ENCODE results near the gene SLC16A11.

- TF ChIP-seq CTCF (IDR thresholded peaks at IDR 0.05), result no peak
- no peak for TF ChIP-seq POLR2AphosphoS5 (IDR thresholded peaks at IDR 0.05)
- no peak for TF ChIP-seq POLR2A (IDR thresholded peaks at IDR 0.05)
Measured at GRCh38 chr17:7039832-7040231, 4.1 kb downstream of the SLC16A11 start.
